Measurements from ENCODE around the gene LRRC3. TPM values are rescaled to one million over a fixed set of nuclear protein-coding genes. Genes with fewer than 3 reads are reported as not detected.

LRRC3 gene
- total RNA-seq, 2 experiments from 2014 or later: 0.55 to 0.61 TPM

DNA sequence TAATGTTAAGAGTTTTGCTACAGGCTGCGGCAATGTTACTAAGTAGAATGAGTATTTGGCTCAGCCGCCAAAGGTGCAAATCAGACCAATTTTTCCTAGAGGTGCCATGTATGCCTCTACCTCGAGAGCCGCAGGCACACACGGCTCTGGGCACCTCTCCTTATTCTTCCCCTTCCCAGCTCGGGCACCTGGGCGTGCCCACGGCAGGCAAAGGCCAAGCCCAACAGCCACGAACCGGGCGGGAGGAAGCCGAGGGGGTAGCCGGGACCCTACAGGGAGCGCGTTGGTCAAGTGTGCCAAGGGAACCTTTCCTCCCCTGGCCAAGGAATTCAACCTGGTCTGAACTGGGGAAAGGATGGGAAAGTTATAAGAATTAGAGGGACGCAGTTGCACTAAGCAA is 31.0 kb downstream of the LRRC3 start:
- Mint-ChIP-seq H3K4me1 (ENCODE audit: low read depth) (peaks cover 10% of the 10 kb centered on the region), H3K27ac (no peak overlapping the region), H3K36me3 (ENCODE audit: low read depth) (no peaks in the 10 kb centered on the region), H3K9me3 (no peaks in the 10 kb centered on the region), H3K27me3 (no peaks in the 10 kb centered on the region), H3K4me3 (peak overlapping the region; percentile 68)
- H3K4me3 ChIP-seq (ENCODE audit: low read length): peak overlapping the region; percentile 46
- TF ChIP-seq, protein P1, sequence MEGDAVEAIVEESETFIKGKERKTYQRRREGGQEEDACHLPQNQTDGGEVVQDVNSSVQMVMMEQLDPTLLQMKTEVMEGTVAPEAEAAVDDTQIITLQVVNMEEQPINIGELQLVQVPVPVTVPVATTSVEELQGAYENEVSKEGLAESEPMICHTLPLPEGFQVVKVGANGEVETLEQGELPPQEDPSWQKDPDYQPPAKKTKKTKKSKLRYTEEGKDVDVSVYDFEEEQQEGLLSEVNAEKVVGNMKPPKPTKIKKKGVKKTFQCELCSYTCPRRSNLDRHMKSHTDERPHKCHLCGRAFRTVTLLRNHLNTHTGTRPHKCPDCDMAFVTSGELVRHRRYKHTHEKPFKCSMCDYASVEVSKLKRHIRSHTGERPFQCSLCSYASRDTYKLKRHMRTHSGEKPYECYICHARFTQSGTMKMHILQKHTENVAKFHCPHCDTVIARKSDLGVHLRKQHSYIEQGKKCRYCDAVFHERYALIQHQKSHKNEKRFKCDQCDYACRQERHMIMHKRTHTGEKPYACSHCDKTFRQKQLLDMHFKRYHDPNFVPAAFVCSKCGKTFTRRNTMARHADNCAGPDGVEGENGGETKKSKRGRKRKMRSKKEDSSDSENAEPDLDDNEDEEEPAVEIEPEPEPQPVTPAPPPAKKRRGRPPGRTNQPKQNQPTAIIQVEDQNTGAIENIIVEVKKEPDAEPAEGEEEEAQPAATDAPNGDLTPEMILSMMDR (IDR thresholded peaks at IDR 0.05): no peak
- CTCF ChIA-PET: no interaction called here
- no peaks in the 10 kb centered on the region for H3K36me3 ChIP-seq (ENCODE audit: insufficient read depth, low read length)
- peaks cover 11% of the 10 kb centered on the region for H3K4me1 ChIP-seq (ENCODE audit: insufficient read depth, low read length)
- DNase-seq: no peak
- POLR2A ChIA-PET: no interaction called here
- intact Hi-C loops (cut with DNase I, micrococcal nuclease): no loop called here
- no peaks in the 10 kb centered on the region for H3K27me3 ChIP-seq (ENCODE audit: control insufficient read depth in 1 of 2, insufficient read depth in 2 of 2, low read length in 2 of 2)
- peaks cover 0 to 9% of the 10 kb centered on the region in 2 experiments for H3K9me3 ChIP-seq (ENCODE audit: control insufficient read depth in 1 of 2, insufficient read depth in 1 of 2, low read length in 2 of 2)
- no peak overlapping the region for H3K27ac ChIP-seq (ENCODE audit: low read depth in 1 of 2, low read length in 2 of 2)
- no peak for ATAC-seq (ENCODE audit: poor library complexity)

DNA sequence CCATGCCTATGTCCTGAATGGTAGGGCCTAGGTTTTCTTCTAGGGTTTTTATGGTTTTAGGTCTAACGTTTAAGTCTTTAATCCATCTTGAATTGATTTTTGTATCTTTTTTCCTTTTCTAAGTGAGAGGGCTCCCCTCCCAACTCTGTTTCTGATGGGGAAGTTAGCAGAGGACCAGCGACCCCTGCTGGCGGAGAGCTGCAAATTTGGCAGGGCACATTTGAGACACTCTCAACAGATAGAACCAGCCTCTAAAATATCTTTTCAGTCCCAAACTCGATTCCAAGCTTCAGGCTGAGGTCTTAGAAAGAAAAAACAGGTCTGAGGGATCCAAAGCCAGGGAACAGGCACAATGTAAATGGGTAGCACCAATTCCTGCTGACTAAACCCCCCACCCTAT is 32.5 kb downstream of the LRRC3 start:
- Histone ChIP-seq H3K36me3 (ENCODE audit: insufficient read depth, low read length) (no peaks in the 10 kb centered on the region), H3K4me1 (ENCODE audit: insufficient read depth, low read length) (peaks cover 11% of the 10 kb centered on the region), H3K27ac (ENCODE audit: low read depth in 1 of 2, low read length in 2 of 2) (no peak overlapping the region), H3K9me3 (ENCODE audit: control insufficient read depth in 1 of 2, insufficient read depth in 1 of 2, low read length in 2 of 2) (peaks cover 2 to 9% of the 10 kb centered on the region in 2 experiments), H3K27me3 (ENCODE audit: control insufficient read depth in 1 of 2, insufficient read depth in 2 of 2, low read length in 2 of 2) (no peaks in the 10 kb centered on the region), H3K4me3 (ENCODE audit: low read length) (no peak overlapping the region)
- Mint-ChIP-seq H3K9me3 (no peaks in the 10 kb centered on the region), H3K4me3 (no peak overlapping the region), H3K36me3 (ENCODE audit: low read depth) (no peaks in the 10 kb centered on the region), H3K4me1 (ENCODE audit: low read depth) (peaks cover 10% of the 10 kb centered on the region), H3K27ac (no peak overlapping the region), H3K27me3 (peaks cover 4% of the 10 kb centered on the region)
- DNase-seq (peak in 11 of 14 experiments; percentile 17 to 60 (median 36)), ATAC-seq (ENCODE audit: poor library complexity) (no peak)
- POLR2A ChIA-PET: no interaction called here
- CTCF ChIA-PET: interaction anchor here (1.2 kb wide), 1 partner anchor 18 kb away, joined by 3 read pairs; no protein-coding TSS in a partner anchor
- TF ChIP-seq, protein P1 (IDR thresholded peaks at IDR 0.05): peak; percentile 15
- intact Hi-C loops (cut with DNase I, micrococcal nuclease): no loop called here

- no peak overlapping the region for H3K27ac Mint-ChIP-seq
- peaks cover 3% of the 10 kb centered on the region for H3K9me3 Mint-ChIP-seq
- peaks cover 11% of the 10 kb centered on the region for H3K4me1 ChIP-seq (ENCODE audit: insufficient read depth, low read length)
- DNase-seq (no peak), ATAC-seq (ENCODE audit: poor library complexity) (no peak)
- H3K4me3 ChIP-seq (ENCODE audit: low read length): no peak overlapping the region
- peaks cover 9 to 20% of the 10 kb centered on the region in 2 experiments for H3K9me3 ChIP-seq (ENCODE audit: control insufficient read depth in 1 of 2, insufficient read depth in 1 of 2, low read length in 2 of 2)
- POLR2A ChIA-PET: no interaction called here
- peaks cover 9% of the 10 kb centered on the region for H3K4me1 Mint-ChIP-seq (ENCODE audit: low read depth)
- TF ChIP-seq, protein P1 (IDR thresholded peaks at IDR 0.05): no peak
- no peaks in the 10 kb centered on the region for H3K36me3 ChIP-seq (ENCODE audit: insufficient read depth, low read length)
- no peak overlapping the region for H3K27ac ChIP-seq (ENCODE audit: low read depth in 1 of 2, low read length in 2 of 2)
- intact Hi-C loops (cut with DNase I, micrococcal nuclease): no loop called here
- H3K36me3 Mint-ChIP-seq (ENCODE audit: low read depth): no peaks in the 10 kb centered on the region
- peaks cover 7% of the 10 kb centered on the region for H3K27me3 Mint-ChIP-seq
- H3K4me3 Mint-ChIP-seq: no peak overlapping the region
- CTCF ChIA-PET: interaction anchor here (1.1 kb wide), 1 partner anchor 9 kb away, joined by 3 read pairs; no protein-coding TSS in a partner anchor
- peaks cover 0 to 5% of the 10 kb centered on the region in 2 experiments for H3K27me3 ChIP-seq (ENCODE audit: control insufficient read depth in 1 of 2, insufficient read depth in 2 of 2, low read length in 2 of 2)
Observed at GRCh38 chr21:44489962-44490361, 34.7 kb downstream of the LRRC3 start.
